ENCODE results near the gene TRIAP1. TPM values are rescaled to one million over a fixed set of nuclear protein-coding genes. Genes with fewer than 3 reads are reported as not detected.

The TRIAP1 gene
- total RNA-seq, 1 donor from 2014 or later, result 31.1 TPM

DNA sequence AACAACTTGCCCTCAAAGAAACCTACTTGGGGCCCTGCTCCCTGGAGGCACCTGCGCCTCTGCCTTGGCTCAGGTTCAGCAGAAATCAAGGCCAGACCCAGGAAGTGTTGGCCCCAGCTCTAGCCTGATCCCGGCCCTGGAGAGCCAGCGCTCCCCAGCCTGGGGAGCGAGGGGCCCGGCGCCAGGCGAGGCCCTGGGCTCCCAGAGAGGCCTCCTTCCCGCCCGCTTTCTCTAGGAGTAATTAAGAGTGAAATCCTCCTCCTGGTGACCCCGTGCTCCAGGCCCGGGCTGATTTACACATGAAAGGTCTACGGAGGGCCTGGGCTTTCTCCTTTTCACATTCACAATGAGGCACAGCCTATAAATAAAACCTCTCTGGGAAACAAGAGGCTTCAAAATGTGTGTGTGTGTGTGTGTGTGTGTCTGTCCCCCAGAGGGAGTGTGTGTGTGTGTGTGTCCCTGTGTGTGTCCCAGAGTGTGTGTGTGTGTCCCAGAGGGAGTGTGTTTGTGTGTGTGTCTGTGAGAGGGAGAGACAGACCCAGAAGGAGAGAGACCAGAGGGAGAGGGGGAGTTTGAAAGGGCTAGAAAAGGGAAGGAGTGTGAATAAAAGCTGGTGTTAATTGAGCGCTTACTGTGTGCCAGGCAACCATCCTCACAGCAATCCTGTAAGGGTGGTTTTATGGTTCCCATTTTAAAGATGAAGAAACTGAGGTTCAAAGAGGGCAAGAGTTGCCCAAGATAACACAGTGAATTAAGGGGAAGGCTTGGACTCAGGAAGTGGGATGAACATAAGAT lies 32.1 kb downstream of the TRIAP1 start:
- TF ChIP-seq, protein P1, sequence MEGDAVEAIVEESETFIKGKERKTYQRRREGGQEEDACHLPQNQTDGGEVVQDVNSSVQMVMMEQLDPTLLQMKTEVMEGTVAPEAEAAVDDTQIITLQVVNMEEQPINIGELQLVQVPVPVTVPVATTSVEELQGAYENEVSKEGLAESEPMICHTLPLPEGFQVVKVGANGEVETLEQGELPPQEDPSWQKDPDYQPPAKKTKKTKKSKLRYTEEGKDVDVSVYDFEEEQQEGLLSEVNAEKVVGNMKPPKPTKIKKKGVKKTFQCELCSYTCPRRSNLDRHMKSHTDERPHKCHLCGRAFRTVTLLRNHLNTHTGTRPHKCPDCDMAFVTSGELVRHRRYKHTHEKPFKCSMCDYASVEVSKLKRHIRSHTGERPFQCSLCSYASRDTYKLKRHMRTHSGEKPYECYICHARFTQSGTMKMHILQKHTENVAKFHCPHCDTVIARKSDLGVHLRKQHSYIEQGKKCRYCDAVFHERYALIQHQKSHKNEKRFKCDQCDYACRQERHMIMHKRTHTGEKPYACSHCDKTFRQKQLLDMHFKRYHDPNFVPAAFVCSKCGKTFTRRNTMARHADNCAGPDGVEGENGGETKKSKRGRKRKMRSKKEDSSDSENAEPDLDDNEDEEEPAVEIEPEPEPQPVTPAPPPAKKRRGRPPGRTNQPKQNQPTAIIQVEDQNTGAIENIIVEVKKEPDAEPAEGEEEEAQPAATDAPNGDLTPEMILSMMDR (conservative IDR thresholded peaks at IDR 0.05; ENCODE audit: low read depth, low read length), result no peak
- no peak for DNase-seq (ENCODE audit: low read depth)
- H3K4me3 ChIP-seq (ENCODE audit: low read depth, low read length), result no peak overlapping the region

DNA sequence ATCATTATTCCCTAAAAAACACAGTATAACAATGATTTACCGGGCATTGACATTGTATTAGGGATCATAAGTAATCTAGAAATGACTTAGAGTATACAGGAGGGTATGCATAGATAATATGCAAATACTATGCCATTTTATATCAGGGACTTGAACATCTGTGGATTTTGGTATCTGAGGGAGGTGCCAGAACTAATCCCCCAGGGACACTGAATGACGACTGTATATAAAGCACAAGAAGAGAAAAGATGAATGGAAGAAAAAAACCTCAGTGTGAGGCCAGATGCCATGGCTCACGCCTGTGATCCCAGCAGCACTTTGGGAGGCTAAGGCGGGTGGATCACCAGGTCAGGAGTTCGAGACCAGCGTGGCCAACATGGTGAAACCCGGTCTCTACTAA lies 33.8 kb downstream of the TRIAP1 start:
- no peak overlapping the region for H3K4me3 ChIP-seq (ENCODE audit: low read depth, low read length)
- TF ChIP-seq, protein P1 (conservative IDR thresholded peaks at IDR 0.05; ENCODE audit: low read depth, low read length), result no peak
- DNase-seq (ENCODE audit: low read depth), result no peak

GRCh38 chr12:120408771-120409170 lies 37.4 kb downstream of the TRIAP1 start:
- TF ChIP-seq, protein P1 (conservative IDR thresholded peaks at IDR 0.05; ENCODE audit: low read depth, low read length), result no peak
- DNase-seq (ENCODE audit: low read depth), result no peak
- no peak overlapping the region for H3K4me3 ChIP-seq (ENCODE audit: low read depth, low read length)

GRCh38 chr12:120406553-120406952 lies 39.6 kb downstream of the TRIAP1 start:
- DNase-seq (ENCODE audit: low read depth), result no peak
- TF ChIP-seq, protein P1 (conservative IDR thresholded peaks at IDR 0.05; ENCODE audit: low read depth, low read length), result no peak
- H3K4me3 ChIP-seq (ENCODE audit: low read depth, low read length), result no peak overlapping the region

DNA sequence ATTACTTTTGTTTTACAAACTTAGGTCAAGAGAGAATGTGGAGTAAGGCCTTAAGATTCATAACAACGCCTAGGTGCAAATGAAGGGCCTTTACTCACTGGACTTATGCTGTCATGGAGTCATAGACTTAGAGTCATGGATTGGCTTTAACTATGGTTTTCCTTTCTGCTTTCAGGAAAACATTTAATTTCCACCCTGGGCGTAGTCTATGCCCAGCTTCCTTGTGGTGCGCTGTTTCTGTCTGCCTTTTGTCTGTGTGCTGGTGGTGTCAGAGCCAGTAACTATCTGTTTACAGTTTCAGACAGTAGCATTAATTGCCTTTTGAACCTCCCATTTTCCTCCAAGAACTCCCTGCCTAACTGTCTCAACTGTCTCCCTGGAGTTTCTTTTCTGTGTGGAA lies 40.1 kb downstream of the TRIAP1 start:
- TF ChIP-seq, protein P1 (conservative IDR thresholded peaks at IDR 0.05; ENCODE audit: low read depth, low read length), result no peak
- DNase-seq (ENCODE audit: low read depth), result no peak
- H3K4me3 ChIP-seq (ENCODE audit: low read depth, low read length), result no peak overlapping the region

- no peak overlapping the region for H3K4me3 ChIP-seq (ENCODE audit: low read depth, low read length)
- TF ChIP-seq, protein P1 (conservative IDR thresholded peaks at IDR 0.05; ENCODE audit: low read depth, low read length), result no peak
- DNase-seq (ENCODE audit: low read depth), result no peak
Measured at GRCh38 chr12:120404271-120404670, 41.9 kb downstream of the TRIAP1 start.

DNA sequence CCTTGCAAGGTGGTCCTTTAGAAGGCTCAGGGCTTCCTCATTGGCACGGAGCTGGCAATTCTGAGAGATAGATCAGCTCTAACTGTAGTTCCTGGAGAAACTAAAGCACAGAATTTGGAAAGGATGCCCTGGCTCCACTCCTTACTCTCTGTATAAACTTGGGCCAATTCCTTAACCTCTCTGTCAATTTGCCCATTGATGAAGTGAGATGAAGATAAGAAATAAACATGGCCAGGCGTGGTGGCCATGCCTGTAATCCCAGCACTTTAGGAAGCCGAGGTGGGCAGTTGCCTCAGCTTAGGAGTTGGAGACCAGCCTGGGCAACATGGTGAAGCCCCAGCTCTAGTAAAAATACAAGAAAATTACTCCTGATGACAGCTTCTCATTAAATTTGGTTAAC lies 42.3 kb downstream of the TRIAP1 start:
- TF ChIP-seq, protein P1 (conservative IDR thresholded peaks at IDR 0.05; ENCODE audit: low read depth, low read length), result no peak
- H3K4me3 ChIP-seq (ENCODE audit: low read depth, low read length), result no peak overlapping the region
- no peak for DNase-seq (ENCODE audit: low read depth)

Measured in epithelial cell of proximal tubule (primary cell).